ENCODE data around the gene MACROD1. TPM values are rescaled to one million over a fixed set of nuclear protein-coding genes. Genes with fewer than 3 reads are reported as not detected.
A peak's percentile ranks its signal among the peaks of the same experiment; 100 is the strongest.

The MACROD1 gene
- total RNA-seq, 2 experiments from 2014 or later, result 24.5 to 31.0 TPM

GRCh38 chr11:64204464-64204989 lies 38.6 kb upstream of the MACROD1 start:
- Mint-ChIP-seq H3K4me3 (peak overlapping the region; percentile 64), H3K4me1 (ENCODE audit: low read depth) (peaks cover 44% of the 10 kb centered on the region), H3K27ac (peak overlapping the region; percentile 87), H3K9me3 (no peaks in the 10 kb centered on the region), H3K27me3 (no peaks in the 10 kb centered on the region), H3K36me3 (peaks cover 66% of the 10 kb centered on the region)
- DNase-seq, result peak; percentile 88
- ChIA-PET CTCF (interaction anchor here (0.6 to 6.5 kb wide), 24 partner anchors 9 to 179 kb away, joined by 3 to 106 read pairs (median 4); partner anchors contain the start of genes CATSPERZ, ESRRA, FKBP2 and NUDT22), POLR2A (interaction anchor here (0.6 to 5.5 kb wide), 14 partner anchors 13 to 113 kb away, joined by 3 to 111 read pairs (median 4); partner anchors contain the start of genes BAD, ESRRA, FKBP2 and MACROD1)
- intact Hi-C loops (cut with micrococcal nuclease), result loop anchor here (1.0 kb wide), 1 partner anchor 100 kb away; no protein-coding TSS in a partner anchor

- Mint-ChIP-seq H3K4me3 (no peak overlapping the region), H3K4me1 (ENCODE audit: low read depth) (peaks cover 41% of the 10 kb centered on the region), H3K36me3 (peaks cover 63% of the 10 kb centered on the region)
Measured at GRCh38 chr11:64204080-64204440, 38.1 kb upstream of the MACROD1 start.

GRCh38 chr11:64203421-64204079 lies 37.6 kb upstream of the MACROD1 start:
- Mint-ChIP-seq H3K9me3 (no peaks in the 10 kb centered on the region), H3K36me3 (peaks cover 59% of the 10 kb centered on the region), H3K27me3 (no peaks in the 10 kb centered on the region), H3K27ac (no peak overlapping the region), H3K4me1 (ENCODE audit: low read depth) (peaks cover 36% of the 10 kb centered on the region), H3K4me3 (no peak overlapping the region)
- no peak for DNase-seq
- POLR2A ChIA-PET, result interaction anchor here (0.6 to 5.5 kb wide), 6 partner anchors 17 to 101 kb away, joined by 4 to 111 read pairs (median 8); partner anchors contain the start of genes BAD, ESRRA, NUDT22 and STIP1
- CTCF ChIA-PET, result interaction anchor here (0.7 to 6.5 kb wide), 10 partner anchors 11 to 99 kb away, joined by 3 to 106 read pairs (median 7); partner anchors contain the start of genes CATSPERZ, ESRRA, NUDT22 and TRPT1
- intact Hi-C loops (cut with micrococcal nuclease), result loop anchor here (1.0 kb wide), 1 partner anchor 101 kb away; no protein-coding TSS in a partner anchor

More at GRCh38 chr11:64204080-64204440, 38.1 kb upstream of the MACROD1 start:
- no peaks in the 10 kb centered on the region for H3K9me3 Mint-ChIP-seq
- H3K27ac Mint-ChIP-seq, result no peak overlapping the region
- CTCF ChIA-PET, result interaction anchor here (0.6 to 6.5 kb wide), 23 partner anchors 8 to 179 kb away, joined by 3 to 106 read pairs (median 4); partner anchors contain the start of genes CATSPERZ, ESRRA, FKBP2 and NUDT22
- no peak for DNase-seq
- intact Hi-C loops (cut with micrococcal nuclease), result loop anchor here (1.0 kb wide), 1 partner anchor 100 kb away; no protein-coding TSS in a partner anchor
- POLR2A ChIA-PET, result interaction anchor here (0.6 to 5.5 kb wide), 13 partner anchors 13 to 101 kb away, joined by 3 to 111 read pairs (median 4); partner anchors contain the start of genes BAD, ESRRA, FKBP2 and MACROD1
- no peaks in the 10 kb centered on the region for H3K27me3 Mint-ChIP-seq

- Mint-ChIP-seq H3K27ac (no peak overlapping the region), H3K4me1 (ENCODE audit: low read depth) (peaks cover 34% of the 10 kb centered on the region), H3K36me3 (peaks cover 58% of the 10 kb centered on the region)
Measured at GRCh38 chr11:64202992-64203391, 37.1 kb upstream of the MACROD1 start.

GRCh38 chr11:64201543-64201942 lies 35.6 kb upstream of the MACROD1 start:
- no peak overlapping the region for H3K4me3 Mint-ChIP-seq
- POLR2A ChIA-PET, result interaction anchor here (0.7 kb wide), 1 partner anchor 21 kb away, joined by 4 read pairs; no protein-coding TSS in a partner anchor
- peaks cover 58% of the 10 kb centered on the region for H3K36me3 Mint-ChIP-seq
- no peaks in the 10 kb centered on the region for H3K9me3 Mint-ChIP-seq
- no peak overlapping the region for H3K27ac Mint-ChIP-seq
- intact Hi-C loops (cut with micrococcal nuclease), result no loop called here
- peaks cover 34% of the 10 kb centered on the region for H3K4me1 Mint-ChIP-seq (ENCODE audit: low read depth)
- no peak for DNase-seq
- no peaks in the 10 kb centered on the region for H3K27me3 Mint-ChIP-seq
- CTCF ChIA-PET, result no interaction called here

More at GRCh38 chr11:64202992-64203391, 37.1 kb upstream of the MACROD1 start:
- POLR2A ChIA-PET, result no interaction called here
- Mint-ChIP-seq H3K27me3 (no peaks in the 10 kb centered on the region), H3K4me3 (no peak overlapping the region), H3K9me3 (no peaks in the 10 kb centered on the region)
- DNase-seq, result no peak
- CTCF ChIA-PET, result interaction anchor here (6.5 kb wide), 1 partner anchor 100 kb away, joined by 106 read pairs; the partner anchor contains the start of genes CATSPERZ and ESRRA
- intact Hi-C loops (cut with micrococcal nuclease), result no loop called here

- intact Hi-C loops (cut with micrococcal nuclease), result no loop called here
Measured at GRCh38 chr11:64198511-64198910, 32.6 kb upstream of the MACROD1 start.

GRCh38 chr11:64196626-64197025 lies 30.7 kb upstream of the MACROD1 start:
- intact Hi-C loops (cut with micrococcal nuclease), result no loop called here
- CTCF ChIA-PET, result interaction anchor here (2.6 kb wide), 1 partner anchor 8 kb away, joined by 10 read pairs; no protein-coding TSS in a partner anchor
- peaks cover 11% of the 10 kb centered on the region for H3K4me1 Mint-ChIP-seq (ENCODE audit: low read depth)
- POLR2A ChIA-PET, result interaction anchor here (1.0 kb wide), 1 partner anchor 9 kb away, joined by 3 read pairs; no protein-coding TSS in a partner anchor
- H3K9me3 Mint-ChIP-seq, result no peaks in the 10 kb centered on the region
- no peak overlapping the region for H3K4me3 Mint-ChIP-seq
- DNase-seq, result no peak
- H3K27me3 Mint-ChIP-seq, result no peaks in the 10 kb centered on the region
- peaks cover 67% of the 10 kb centered on the region for H3K36me3 Mint-ChIP-seq
- peak overlapping the region; percentile 56 for H3K27ac Mint-ChIP-seq

More at GRCh38 chr11:64198511-64198910, 32.6 kb upstream of the MACROD1 start:
- H3K27me3 Mint-ChIP-seq, result no peaks in the 10 kb centered on the region
- H3K4me1 Mint-ChIP-seq (ENCODE audit: low read depth), result peaks cover 11% of the 10 kb centered on the region
- H3K4me3 Mint-ChIP-seq, result no peak overlapping the region
- peaks cover 72% of the 10 kb centered on the region for H3K36me3 Mint-ChIP-seq
- DNase-seq, result no peak
- H3K27ac Mint-ChIP-seq, result no peak overlapping the region
- no peaks in the 10 kb centered on the region for H3K9me3 Mint-ChIP-seq
- CTCF ChIA-PET, result interaction anchor here (1.6 kb wide), 1 partner anchor 198 kb away, joined by 4 read pairs; no protein-coding TSS in a partner anchor
- POLR2A ChIA-PET, result no interaction called here

GRCh38 chr11:64192434-64192833 lies 26.5 kb upstream of the MACROD1 start:
- CTCF ChIA-PET, result interaction anchor here (1.4 kb wide), 1 partner anchor 12 kb away, joined by 4 read pairs; no protein-coding TSS in a partner anchor
- Mint-ChIP-seq H3K4me3 (no peak overlapping the region), H3K9me3 (no peaks in the 10 kb centered on the region), H3K36me3 (peaks cover 58% of the 10 kb centered on the region), H3K27me3 (no peaks in the 10 kb centered on the region), H3K4me1 (ENCODE audit: low read depth) (peaks cover 30% of the 10 kb centered on the region), H3K27ac (no peak overlapping the region)
- POLR2A ChIA-PET, result no interaction called here
- no peak for DNase-seq
- intact Hi-C loops (cut with micrococcal nuclease), result no loop called here

- Mint-ChIP-seq H3K36me3 (peaks cover 15% of the 10 kb centered on the region), H3K4me3 (no peak overlapping the region), H3K27me3 (no peaks in the 10 kb centered on the region), H3K4me1 (ENCODE audit: low read depth) (peaks cover 39% of the 10 kb centered on the region), H3K27ac (no peak overlapping the region), H3K9me3 (no peaks in the 10 kb centered on the region)
- DNase-seq, result peak; percentile 72
- ChIA-PET CTCF (interaction anchor here (0.9 to 6.2 kb wide), 8 partner anchors 12 to 118 kb away, joined by 3 to 54 read pairs (median 5); partner anchors contain the start of genes ESRRA, FERMT3, MACROD1 and NUDT22), POLR2A (interaction anchor here (0.7 to 5.7 kb wide), 12 partner anchors 10 to 319 kb away, joined by 3 to 111 read pairs (median 4); partner anchors contain the start of genes FERMT3, MACROD1, NUDT22 and PPP1R14B)
- intact Hi-C loops (cut with micrococcal nuclease), result loop anchor here (1.0 kb wide), 1 partner anchor 21 kb away; no protein-coding TSS in a partner anchor
Measured at GRCh38 chr11:64186492-64187165, 20.7 kb upstream of the MACROD1 start.

GRCh38 chr11:64185693-64186491 lies 20.0 kb upstream of the MACROD1 start, which contains the start of gene STIP1:
STIP1 (plus strand) TSS chr11:64186171; CDS start chr11:64186262, 91 bp downstream.
- no peaks in the 10 kb centered on the region for H3K27me3 Mint-ChIP-seq

More at GRCh38 chr11:64185693-64186491, 20.0 kb upstream of the MACROD1 start, which contains the start of gene STIP1:
- POLR2A ChIA-PET, result interaction anchor here (0.6 to 5.7 kb wide), 16 partner anchors 11 to 867 kb away, joined by 3 to 111 read pairs (median 8); partner anchors contain the start of genes COX8A, FERMT3, FKBP2 and MACROD1
- CTCF ChIA-PET, result interaction anchor here (0.7 to 6.2 kb wide), 7 partner anchors 11 to 185 kb away, joined by 3 to 54 read pairs (median 5); partner anchors contain the start of genes FERMT3, NUDT22 and TRPT1
- intact Hi-C loops (cut with micrococcal nuclease), result loop anchor here (1.0 to 2.0 kb wide), 5 partner anchors 19 to 119 kb away; partner anchors contain the start of genes ESRRA, FKBP2, MACROD1 and NUDT22
- peak; percentile 99 for DNase-seq
- Mint-ChIP-seq H3K4me3 (peak within 1 kb of the TSS; percentile 91), H3K9me3 (no peaks in the 10 kb centered on the region), H3K4me1 (ENCODE audit: low read depth) (peaks cover 42% of the 10 kb centered on the region), H3K36me3 (peaks cover 15% of the 10 kb centered on the region), H3K27ac (peak within 1 kb of the TSS; percentile 96)
